ENCODE results near the gene NISCH. TPM values are rescaled to one million over a fixed set of nuclear protein-coding genes. Genes with fewer than 3 reads are reported as not detected.

Gene NISCH
- total RNA-seq, 1 donor from 2014 or later = 71.6 TPM

DNA sequence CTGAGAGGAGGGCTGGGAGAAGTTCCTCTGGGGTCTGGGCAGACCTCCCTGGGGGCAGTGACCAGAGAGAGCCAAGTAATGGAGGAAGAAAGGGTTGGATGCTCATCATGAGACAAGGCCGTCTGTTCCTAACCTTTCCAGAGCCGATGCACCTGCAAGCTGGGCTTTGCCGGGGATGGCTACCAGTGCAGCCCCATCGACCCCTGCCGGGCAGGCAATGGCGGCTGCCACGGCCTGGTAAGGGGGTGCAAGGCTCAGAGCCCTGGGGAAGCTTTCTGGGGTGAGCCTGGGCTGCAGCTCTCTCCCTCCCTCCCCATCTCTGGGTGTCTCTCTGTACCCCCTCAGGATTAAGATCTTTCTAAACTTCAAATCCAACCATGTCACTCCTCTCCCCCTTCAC lies 56.1 kb downstream of the NISCH start:
- no peak for DNase-seq (ENCODE audit: low spot score)

DNA sequence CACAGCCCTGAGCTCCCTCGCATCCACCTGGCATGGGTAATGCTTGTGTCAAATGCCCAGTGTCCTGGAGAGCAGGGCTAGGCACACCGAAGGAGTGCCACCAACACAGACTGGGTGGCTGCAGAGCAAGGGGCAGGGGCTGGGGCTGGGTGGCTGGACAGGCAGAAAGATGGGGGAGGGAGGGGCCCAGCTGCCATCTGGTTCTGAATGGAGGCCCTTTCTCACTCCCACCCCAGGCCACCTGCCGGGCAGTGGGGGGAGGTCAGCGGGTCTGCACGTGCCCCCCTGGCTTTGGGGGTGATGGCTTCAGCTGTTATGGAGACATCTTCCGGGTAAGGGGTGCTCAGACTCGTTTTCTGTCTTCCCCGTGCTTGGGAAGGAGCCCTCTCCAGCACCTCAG lies 56.7 kb downstream of the NISCH start:
- no peak for DNase-seq (ENCODE audit: low spot score)

DNA sequence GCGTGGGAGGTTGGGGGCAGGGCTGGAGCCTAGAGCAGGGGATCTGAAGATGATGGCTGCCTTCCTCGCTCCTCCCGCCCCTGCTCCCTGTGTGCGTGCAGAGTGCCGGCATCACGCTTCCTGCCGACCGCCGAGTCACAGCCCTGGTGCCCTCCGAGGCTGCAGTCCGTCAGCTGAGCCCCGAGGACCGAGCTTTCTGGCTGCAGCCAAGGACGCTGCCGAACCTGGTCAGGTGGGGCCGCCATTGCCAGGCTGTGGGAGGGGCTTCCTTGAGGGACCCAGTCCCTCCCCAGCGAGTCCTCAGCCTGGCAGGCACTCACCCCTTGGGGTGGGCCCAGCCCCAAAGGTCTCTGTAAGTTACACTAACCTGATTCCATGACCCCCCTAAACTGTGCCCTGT lies 57.3 kb downstream of the NISCH start:
- no peak for DNase-seq (ENCODE audit: low spot score)

DNA sequence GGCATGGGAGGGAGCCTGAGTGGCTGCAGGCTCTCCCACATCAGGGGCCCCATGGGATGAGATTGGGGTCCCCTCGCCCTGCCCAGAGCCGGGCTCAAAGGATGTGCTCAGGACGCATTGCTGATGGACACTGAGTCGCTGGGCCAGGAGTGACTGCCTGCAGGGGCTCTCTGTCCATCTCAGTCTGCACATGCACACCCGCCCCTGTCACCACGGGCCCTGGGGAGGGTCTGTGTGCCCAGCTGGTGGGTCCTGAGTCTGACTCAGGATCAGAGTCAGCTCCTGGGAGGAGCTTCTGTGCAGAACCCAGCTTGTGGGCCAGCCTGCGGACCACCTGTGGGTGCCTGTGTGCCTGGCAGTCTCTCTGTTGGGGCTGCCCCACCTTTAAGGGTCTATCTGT lies 57.9 kb downstream of the NISCH start:
- no peak for DNase-seq (ENCODE audit: low spot score)

DNA sequence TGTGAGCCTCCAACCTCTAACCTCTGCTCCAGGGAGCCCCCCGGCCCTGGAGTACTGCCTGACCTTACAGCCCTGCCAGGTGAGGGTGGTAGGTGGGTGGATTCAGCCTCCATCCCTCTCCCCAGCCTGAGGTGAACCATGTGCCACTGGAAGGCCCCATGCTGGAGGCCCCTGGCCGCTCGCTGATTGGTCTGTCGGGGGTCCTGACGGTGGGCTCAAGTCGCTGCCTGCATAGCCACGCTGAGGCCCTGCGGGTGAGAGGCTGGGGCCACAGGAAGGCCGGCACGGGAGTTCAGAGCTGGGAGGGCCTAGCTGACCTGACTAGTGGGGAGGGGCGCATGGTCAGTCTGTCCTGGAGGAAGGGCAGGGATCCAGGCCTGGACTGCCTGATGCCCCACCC lies 59.2 kb downstream of the NISCH start:
- no peak for DNase-seq (ENCODE audit: low spot score)

DNA sequence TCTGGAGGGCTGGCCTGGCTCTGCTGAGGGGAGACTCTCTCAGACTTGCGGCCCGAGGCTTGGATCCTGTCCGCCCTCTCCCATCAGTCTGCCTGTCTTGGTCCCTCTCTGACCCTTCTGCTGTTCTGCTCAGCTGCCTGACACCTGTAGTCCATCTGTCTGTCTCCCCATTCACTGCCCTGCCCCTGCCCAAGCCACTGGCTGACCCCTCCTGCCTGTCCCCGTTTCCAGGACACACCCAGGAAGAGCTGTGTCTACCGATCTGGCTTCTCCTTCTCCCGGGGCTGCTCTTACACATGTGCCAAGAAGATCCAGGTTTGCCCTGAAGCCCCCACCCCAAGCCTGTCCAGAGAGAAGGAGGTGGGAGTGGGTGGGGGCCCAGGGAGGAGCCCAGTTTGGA lies 59.8 kb downstream of the NISCH start:
- no peak for DNase-seq (ENCODE audit: low spot score)

DNA sequence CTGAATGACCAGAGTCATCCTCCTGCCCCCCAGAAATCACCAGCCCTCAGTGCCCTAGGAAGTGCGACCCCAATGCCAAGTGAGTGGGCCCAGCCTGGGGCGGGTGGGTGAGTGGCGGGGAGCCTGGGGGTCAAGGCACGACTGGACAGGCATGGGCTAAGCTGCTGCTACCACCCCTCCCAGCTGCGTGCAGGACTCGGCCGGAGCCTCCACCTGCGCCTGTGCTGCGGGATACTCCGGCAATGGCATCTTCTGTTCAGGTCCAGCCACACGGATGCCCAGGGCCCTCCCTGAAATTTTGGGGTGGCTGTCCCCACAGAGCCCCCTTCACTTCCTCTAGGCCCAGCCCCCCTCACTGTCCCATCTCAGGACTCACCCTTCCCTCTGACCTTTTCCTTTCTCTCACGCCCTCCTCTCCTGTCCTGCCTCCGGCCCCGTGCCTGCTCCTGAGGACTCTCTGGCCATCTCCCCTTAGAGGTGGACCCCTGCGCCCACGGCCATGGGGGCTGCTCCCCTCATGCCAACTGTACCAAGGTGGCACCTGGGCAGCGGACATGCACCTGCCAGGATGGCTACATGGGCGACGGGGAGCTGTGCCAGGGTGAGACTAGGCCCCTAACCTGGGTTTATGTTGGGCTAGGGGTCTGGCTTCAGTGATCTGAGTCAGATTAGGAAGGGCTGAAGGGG lies 61.2 kb downstream of the NISCH start:
- no peak for DNase-seq (ENCODE audit: low spot score)

DNA sequence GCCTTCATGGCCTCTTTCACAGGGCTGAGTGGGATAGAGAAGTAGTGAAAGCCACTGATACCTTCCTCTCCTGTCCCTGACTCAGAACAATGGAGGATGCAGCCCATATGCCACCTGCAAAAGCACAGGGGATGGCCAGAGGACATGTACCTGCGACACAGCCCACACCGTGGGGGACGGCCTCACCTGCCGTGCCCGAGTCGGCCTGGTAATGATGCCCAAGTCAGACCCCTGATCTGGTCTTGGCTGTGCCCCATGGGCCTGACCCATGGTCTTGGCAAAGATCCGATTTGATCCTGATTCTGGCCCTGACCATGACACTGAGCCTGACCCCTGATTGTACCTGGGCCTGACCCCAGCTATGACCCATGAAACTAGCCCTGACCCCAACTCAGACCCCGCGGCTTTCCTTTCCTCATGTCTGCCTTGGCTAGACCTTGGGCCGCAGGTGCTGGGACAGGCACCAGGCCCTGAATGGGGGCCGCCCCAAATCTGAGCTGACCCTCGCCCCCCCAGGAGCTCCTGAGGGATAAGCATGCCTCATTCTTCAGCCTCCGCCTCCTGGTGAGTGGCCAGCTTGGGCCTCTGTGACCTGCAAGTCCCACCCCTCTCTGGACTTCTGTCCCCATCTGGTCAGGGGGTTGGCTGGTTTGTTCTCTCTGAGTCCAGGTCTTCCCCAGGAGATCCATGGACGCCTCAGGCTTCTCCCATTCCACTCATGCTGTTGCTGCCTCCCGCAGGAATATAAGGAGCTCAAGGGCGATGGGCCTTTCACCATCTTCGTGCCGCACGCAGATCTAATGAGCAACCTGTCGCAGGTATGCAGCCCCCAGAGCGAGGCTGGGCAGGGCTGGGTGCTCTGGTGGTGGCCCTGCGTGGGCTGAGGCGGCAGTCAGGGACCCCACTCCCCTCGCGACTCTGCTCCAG lies 62.7 kb downstream of the NISCH start:
- DNase-seq (ENCODE audit: low spot score) = no peak

DNA sequence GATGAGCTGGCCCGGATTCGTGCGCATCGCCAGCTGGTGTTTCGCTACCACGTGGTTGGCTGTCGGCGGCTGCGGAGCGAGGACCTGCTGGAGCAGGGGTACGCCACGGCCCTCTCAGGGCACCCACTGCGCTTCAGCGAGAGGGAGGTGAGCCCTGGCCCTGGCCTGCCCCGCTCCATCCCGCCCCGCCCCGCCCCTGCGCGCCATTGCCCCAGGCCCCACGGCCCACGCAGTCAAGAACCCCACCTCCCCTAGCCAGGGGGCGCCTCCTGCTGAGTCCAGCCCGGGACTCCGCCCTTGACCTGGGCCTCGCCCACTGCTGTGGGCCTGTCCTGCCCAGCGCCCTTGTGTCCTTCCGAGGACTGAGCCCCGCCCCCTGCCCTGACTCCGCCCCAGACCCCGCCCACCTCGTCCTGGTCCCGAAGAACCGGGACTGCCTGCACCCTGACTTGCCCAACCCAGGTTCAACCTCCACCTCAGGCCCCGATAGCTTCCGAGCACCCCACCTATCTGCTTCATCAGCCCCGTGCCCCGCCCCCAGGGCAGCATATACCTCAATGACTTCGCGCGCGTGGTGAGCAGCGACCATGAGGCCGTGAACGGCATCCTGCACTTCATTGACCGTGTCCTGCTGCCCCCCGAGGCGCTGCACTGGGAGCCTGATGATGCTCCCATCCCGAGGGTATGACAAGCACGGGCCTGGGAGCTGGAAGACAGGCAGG lies 63.5 kb downstream of the NISCH start:
- DNase-seq (ENCODE audit: low spot score) = no peak

DNA sequence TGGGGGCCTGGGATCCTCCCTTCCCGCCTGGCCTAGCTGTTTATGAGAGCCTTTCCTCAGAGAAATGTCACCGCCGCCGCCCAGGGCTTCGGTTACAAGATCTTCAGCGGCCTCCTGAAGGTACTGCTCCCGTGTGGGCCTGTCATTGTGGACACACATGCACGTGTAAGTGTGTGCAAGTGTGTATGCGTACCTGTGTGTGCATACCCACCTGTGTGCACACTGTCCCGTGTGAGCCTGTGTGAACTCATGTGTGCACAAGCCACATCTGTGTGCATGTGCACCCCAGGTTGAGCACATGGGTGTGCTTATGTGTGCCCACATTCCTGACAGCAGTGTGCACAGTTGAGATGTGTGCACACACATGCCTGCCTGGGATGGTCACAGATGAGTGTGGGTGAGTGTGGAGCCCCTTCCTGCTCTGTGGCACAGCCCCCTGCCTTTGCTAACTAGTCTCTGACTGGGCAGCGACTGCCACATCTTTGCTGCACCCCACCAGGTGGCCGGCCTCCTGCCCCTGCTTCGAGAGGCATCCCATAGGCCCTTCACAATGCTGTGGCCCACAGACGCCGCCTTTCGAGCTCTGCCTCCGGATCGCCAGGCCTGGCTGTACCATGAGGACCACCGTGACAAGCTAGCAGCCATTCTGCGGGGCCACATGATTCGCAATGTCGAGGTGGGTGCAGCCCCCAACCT lies 64.2 kb downstream of the NISCH start:
- no peak for DNase-seq (ENCODE audit: low spot score)

DNA sequence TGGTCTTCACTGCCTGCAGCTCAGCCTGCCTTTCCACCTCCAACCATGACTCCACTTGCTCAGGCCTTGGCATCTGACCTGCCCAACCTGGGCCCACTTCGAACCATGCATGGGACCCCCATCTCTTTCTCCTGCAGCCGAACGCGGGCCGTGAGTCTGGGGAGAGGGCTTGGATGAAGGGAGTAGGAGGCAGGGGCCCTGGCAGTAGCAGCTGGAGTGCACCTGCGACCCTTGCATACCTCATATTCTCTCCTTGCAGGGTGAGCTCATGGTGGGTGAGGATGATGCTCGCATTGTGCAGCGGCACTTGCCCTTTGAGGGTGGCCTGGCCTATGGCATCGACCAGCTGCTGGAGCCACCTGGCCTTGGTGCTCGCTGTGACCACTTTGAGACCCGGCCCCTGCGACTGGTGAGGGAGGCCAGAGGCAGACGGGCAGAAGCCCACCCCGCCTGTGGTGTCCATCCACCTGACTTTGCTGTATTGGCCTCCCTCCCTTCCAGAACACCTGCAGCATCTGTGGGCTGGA lies 64.8 kb downstream of the NISCH start:
- DNase-seq (ENCODE audit: low spot score) = no peak

DNA sequence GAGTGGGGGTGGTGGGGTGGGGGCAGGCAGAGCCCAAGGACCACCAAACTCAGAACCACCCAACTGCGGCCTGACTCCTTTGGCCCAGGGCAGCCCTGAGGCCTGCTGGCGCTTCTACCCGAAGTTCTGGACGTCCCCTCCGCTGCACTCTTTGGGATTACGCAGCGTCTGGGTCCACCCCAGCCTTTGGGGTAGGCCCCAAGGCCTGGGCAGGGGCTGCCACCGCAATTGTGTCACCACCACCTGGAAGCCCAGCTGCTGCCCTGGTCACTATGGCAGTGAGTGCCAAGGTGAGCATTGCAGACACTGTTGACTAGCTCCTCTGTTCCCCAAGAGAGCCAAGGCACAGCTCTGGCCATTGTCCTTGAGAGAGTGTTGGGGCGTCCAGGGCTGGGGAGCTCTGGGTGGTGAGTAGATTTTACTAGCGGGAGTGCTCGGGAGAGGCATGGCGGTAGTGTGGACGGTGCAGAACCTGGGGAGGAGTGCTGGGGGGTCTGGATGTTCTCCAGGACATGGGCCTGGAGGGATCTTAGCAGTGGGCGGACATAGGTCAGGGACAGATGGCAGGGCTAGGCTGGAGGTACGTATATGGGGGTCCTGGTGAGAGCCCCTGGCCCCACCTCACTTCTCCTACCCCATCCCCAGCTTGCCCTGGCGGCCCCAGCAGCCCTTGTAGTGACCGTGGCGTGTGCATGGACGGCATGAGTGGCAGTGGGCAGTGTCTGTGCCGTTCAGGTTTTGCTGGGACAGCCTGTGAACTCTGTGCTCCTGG lies 65.5 kb downstream of the NISCH start:
- no peak for DNase-seq (ENCODE audit: low spot score)

DNA sequence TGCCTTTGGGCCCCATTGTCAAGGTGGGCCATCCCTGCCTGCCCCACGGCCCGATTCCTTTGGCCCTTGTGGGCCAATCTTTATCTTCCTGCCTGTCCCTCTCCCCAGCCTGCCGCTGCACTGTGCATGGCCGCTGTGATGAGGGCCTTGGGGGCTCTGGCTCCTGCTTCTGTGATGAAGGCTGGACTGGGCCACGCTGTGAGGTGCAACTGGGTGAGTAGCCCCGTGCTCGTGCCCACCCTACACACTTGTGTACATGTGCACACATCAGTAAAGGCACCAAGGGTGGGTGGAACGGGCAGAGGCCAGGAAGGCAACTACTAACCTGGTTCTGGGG lies 66.1 kb downstream of the NISCH start:
- DNase-seq (ENCODE audit: low spot score) = no peak

DNA sequence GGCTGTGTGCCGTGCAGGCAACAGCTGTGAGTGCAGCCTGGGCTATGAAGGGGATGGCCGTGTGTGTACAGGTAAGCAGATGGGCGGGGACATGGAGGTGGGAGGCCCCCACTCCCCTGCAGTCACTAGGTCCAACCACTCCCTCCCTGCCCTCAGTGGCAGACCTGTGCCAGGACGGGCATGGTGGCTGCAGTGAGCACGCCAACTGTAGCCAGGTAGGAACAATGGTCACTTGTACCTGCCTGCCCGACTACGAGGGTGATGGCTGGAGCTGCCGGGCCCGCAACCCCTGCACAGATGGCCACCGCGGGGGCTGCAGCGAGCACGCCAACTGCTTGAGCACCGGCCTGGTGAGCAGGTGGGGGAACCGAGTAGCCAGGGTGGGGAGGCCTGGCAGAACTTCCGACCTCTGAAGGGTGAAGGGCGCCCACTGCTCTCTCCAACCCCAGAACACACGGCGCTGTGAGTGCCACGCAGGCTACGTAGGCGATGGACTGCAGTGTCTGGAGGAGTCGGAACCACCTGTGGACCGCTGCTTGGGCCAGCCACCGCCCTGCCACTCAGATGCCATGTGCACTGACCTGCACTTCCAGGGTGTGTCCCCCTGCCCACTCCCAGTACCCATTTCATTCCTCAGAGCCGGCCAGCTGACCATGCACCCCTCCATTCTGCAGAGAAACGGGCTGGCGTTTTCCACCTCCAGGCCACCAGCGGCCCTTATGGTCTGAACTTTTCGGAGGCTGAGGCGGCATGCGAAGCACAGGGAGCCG lies 66.7 kb downstream of the NISCH start:
- DNase-seq (ENCODE audit: low spot score) = no peak

DNA sequence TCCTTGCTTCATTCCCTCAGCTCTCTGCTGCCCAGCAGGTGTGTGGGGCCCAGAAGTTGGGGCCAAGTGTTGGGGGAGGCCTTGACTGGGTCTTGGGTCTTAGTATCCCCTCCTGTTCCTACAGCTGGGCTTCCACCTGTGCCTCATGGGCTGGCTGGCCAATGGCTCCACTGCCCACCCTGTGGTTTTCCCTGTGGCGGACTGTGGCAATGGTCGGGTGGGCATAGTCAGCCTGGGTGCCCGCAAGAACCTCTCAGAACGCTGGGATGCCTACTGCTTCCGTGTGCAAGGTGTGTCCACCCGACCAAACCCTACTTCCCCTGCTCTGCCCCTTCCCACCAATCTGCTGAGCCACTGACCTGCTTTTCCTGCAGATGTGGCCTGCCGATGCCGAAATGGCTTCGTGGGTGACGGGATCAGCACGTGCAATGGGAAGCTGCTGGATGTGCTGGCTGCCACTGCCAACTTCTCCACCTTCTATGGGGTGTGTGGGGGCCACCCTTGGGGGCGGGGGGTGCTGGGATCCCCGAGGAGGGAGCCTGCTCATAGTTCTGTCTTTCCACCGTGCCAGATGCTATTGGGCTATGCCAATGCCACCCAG lies 67.3 kb downstream of the NISCH start:
- no peak for DNase-seq (ENCODE audit: low spot score)

DNA sequence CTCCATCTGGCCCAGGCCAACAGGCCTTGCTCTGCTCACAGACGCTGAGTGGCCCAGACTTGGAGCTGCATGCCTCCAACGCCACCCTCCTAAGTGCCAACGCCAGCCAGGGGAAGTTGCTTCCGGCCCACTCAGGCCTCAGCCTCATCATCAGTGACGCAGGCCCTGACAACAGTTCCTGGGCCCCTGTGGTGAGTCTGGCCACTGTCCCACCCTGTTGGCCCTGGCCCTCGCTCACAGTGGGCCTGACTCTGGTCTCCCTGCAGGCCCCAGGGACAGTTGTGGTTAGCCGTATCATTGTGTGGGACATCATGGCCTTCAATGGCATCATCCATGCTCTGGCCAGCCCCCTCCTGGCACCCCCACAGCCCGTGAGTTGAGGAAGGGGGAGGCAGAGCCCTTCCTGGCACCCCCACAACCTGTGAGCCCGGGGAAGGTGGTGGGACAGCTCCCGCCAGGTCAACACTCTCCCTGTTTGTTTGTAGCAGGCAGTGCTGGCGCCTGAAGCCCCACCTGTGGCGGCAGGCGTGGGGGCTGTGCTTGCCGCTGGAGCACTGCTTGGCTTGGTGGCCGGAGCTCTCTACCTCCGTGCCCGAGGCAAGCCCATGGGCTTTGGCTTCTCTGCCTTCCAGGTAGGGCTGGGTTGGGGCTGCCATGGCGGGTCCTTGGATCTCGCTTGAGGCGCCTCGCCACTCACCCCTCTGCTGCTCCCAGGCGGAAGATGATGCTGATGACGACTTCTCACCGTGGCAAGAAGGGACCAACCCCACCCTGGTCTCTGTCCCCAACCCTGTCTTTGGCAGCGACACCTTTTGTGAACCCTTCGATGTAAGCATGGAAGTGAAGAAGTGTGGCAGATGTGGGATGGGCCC lies 68.2 kb downstream of the NISCH start:
- no peak for DNase-seq (ENCODE audit: low spot score)

DNA sequence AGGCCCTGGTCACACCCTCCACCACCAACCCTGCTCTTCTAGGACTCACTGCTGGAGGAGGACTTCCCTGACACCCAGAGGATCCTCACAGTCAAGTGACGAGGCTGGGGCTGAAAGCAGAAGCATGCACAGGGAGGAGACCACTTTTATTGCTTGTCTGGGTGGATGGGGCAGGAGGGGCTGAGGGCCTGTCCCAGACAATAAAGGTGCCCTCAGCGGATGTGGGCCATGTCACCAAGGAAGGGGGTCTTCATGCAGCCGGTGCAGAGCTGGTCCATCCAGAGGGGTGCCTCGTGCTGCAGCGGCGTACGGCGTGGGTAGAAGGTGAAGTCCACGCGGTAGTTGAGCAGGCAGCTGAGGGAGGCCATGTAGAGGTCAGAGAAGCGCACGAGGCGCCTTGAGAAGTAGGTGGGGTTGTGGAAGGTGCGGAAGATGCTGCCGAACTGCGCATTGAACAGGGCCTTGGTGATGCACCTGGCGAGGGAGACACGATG lies 68.9 kb downstream of the NISCH start:
- DNase-seq (ENCODE audit: low spot score) = no peak

Measured in mesenteric fat pad (tissue), 1 donor.